ENCODE results near the gene KLHL1.
A peak's percentile ranks its signal among the peaks of the same experiment; 100 is the strongest.

The KLHL1 gene

DNA sequence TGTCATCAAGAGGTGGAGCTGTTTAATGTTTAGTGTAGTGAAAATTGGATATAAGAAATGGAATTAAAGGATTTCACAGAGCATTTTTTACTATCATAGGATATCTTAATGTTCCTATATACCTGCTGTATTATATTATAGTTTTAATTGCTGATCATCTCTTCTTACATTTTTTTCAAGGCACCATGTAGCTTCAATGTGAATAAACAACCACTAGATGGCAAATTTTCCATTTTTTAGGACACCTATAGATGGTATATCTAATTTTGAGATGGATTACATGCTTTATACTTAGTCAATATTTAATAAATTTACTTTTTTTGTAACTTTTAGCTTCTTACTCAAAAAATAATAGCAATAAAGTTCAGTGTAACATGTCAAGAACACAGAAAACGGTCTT is 9.6 kb downstream of the KLHL1 start:
- Histone ChIP-seq H3K9me3 (ENCODE audit: insufficient read depth, low read depth, low read length) (no peaks in the 10 kb centered on the region), H3K18ac (ENCODE audit: low read length) (no peak overlapping the region), H3K4me3 (ENCODE audit: low read depth, low read length) (no peak overlapping the region), H3K4me1 (ENCODE audit: control insufficient read depth in 1 of 2, insufficient read depth in 2 of 2, low read length in 2 of 2) (no peaks in the 10 kb centered on the region), H4K8ac (ENCODE audit: low read depth, low read length) (no peak overlapping the region), H3K79me1 (ENCODE audit: low read length) (no peaks in the 10 kb centered on the region), H3K4ac (ENCODE audit: low read depth, low read length) (no peak overlapping the region), H3K36me3 (ENCODE audit: control insufficient read depth in 1 of 2, insufficient read depth in 2 of 2, low read length in 2 of 2) (no peaks in the 10 kb centered on the region), H3K23ac (ENCODE audit: low read length) (no peak overlapping the region), H2BK5ac (ENCODE audit: low read depth, low read length, poor library complexity) (no peak overlapping the region), H3K79me2 (ENCODE audit: control insufficient read depth, insufficient read depth, low read length, poor library complexity) (no peaks in the 10 kb centered on the region), H2BK12ac (ENCODE audit: low read length) (no peak overlapping the region), H3K4me2 (ENCODE audit: low read length) (no peak overlapping the region), H2AK5ac (ENCODE audit: low read length) (no peak overlapping the region), H2BK120ac (ENCODE audit: insufficient read depth, low read length, poor library complexity) (no peak overlapping the region), H3K9ac (ENCODE audit: low read length) (no peak overlapping the region), H2AFZ (ENCODE audit: insufficient read depth, low read length, poor library complexity) (no peak overlapping the region), H4K12ac (ENCODE audit: low read depth, low read length) (no peak overlapping the region), H3K27ac (ENCODE audit: low read depth, low read length) (no peak overlapping the region), H3K14ac (ENCODE audit: low read length) (no peak overlapping the region), H4K91ac (ENCODE audit: low read depth, low read length) (no peak overlapping the region), H3K27me3 (ENCODE audit: insufficient read depth, low read length) (no peaks in the 10 kb centered on the region)
- no CpG with 5 or more reads among the region's 1 CpG for WGBS (ENCODE audit: extremely low coverage, insufficient coverage, insufficient read length)
- peak in 1 of 2 donors; percentile 12 for DNase-seq

- Histone ChIP-seq H3K14ac (ENCODE audit: low read length) (no peak overlapping the region), H3K4me1 (ENCODE audit: control insufficient read depth in 1 of 2, insufficient read depth in 2 of 2, low read length in 2 of 2) (no peaks in the 10 kb centered on the region), H2AFZ (ENCODE audit: insufficient read depth, low read length, poor library complexity) (no peak overlapping the region), H3K18ac (ENCODE audit: low read length) (no peak overlapping the region), H2AK5ac (ENCODE audit: low read length) (no peak overlapping the region), H4K8ac (ENCODE audit: low read depth, low read length) (no peak overlapping the region), H3K23ac (ENCODE audit: low read length) (no peak overlapping the region), H3K9me3 (ENCODE audit: insufficient read depth, low read depth, low read length) (no peaks in the 10 kb centered on the region), H3K4me2 (ENCODE audit: low read length) (no peak overlapping the region), H3K9ac (ENCODE audit: low read length) (no peak overlapping the region), H3K27me3 (ENCODE audit: insufficient read depth, low read length) (no peaks in the 10 kb centered on the region), H4K91ac (ENCODE audit: low read depth, low read length) (no peak overlapping the region), H3K27ac (ENCODE audit: low read depth, low read length) (no peak overlapping the region), H2BK120ac (ENCODE audit: insufficient read depth, low read length, poor library complexity) (no peak overlapping the region), H3K79me2 (ENCODE audit: control insufficient read depth, insufficient read depth, low read length, poor library complexity) (no peaks in the 10 kb centered on the region), H3K36me3 (ENCODE audit: control insufficient read depth in 1 of 2, insufficient read depth in 2 of 2, low read length in 2 of 2) (no peaks in the 10 kb centered on the region), H3K79me1 (ENCODE audit: low read length) (no peaks in the 10 kb centered on the region), H4K12ac (ENCODE audit: low read depth, low read length) (no peak overlapping the region), H3K4ac (ENCODE audit: low read depth, low read length) (no peak overlapping the region), H2BK5ac (ENCODE audit: low read depth, low read length, poor library complexity) (no peak overlapping the region), H2BK12ac (ENCODE audit: low read length) (no peak overlapping the region), H3K4me3 (ENCODE audit: low read depth, low read length) (no peak overlapping the region)
- no CpG with 5 or more reads among the region's 2 CpGs for WGBS (ENCODE audit: extremely low coverage, insufficient coverage, insufficient read length)
- no peak for DNase-seq
These were observed 18.1 kb downstream of the KLHL1 start for GRCh38 chr13:70090036-70090723.

GRCh38 chr13:70088926-70089325 is 19.3 kb downstream of the KLHL1 start:
- Histone ChIP-seq H3K4me2 (ENCODE audit: low read length) (no peak overlapping the region), H3K4me1 (ENCODE audit: control insufficient read depth in 1 of 2, insufficient read depth in 2 of 2, low read length in 2 of 2) (no peaks in the 10 kb centered on the region), H2BK120ac (ENCODE audit: insufficient read depth, low read length, poor library complexity) (no peak overlapping the region), H2BK5ac (ENCODE audit: low read depth, low read length, poor library complexity) (no peak overlapping the region), H4K8ac (ENCODE audit: low read depth, low read length) (no peak overlapping the region), H3K4ac (ENCODE audit: low read depth, low read length) (no peak overlapping the region), H3K36me3 (ENCODE audit: control insufficient read depth in 1 of 2, insufficient read depth in 2 of 2, low read length in 2 of 2) (no peaks in the 10 kb centered on the region), H3K9me3 (ENCODE audit: insufficient read depth, low read depth, low read length) (no peaks in the 10 kb centered on the region), H3K79me2 (ENCODE audit: control insufficient read depth, insufficient read depth, low read length, poor library complexity) (no peaks in the 10 kb centered on the region), H3K23ac (ENCODE audit: low read length) (no peak overlapping the region), H3K14ac (ENCODE audit: low read length) (no peak overlapping the region), H2BK12ac (ENCODE audit: low read length) (no peak overlapping the region), H3K9ac (ENCODE audit: low read length) (no peak overlapping the region), H3K79me1 (ENCODE audit: low read length) (no peaks in the 10 kb centered on the region), H2AK5ac (ENCODE audit: low read length) (no peak overlapping the region), H2AFZ (ENCODE audit: insufficient read depth, low read length, poor library complexity) (no peak overlapping the region), H4K91ac (ENCODE audit: low read depth, low read length) (no peak overlapping the region), H3K27me3 (ENCODE audit: insufficient read depth, low read length) (no peaks in the 10 kb centered on the region), H3K4me3 (ENCODE audit: low read depth, low read length) (no peak overlapping the region), H3K27ac (ENCODE audit: low read depth, low read length) (no peak overlapping the region), H4K12ac (ENCODE audit: low read depth, low read length) (no peak overlapping the region), H3K18ac (ENCODE audit: low read length) (no peak overlapping the region)
- WGBS (ENCODE audit: extremely low coverage, insufficient coverage, insufficient read length) = no CpG with 5 or more reads among the region's 2 CpGs
- peak; percentile 11 to 56 for DNase-seq

DNA sequence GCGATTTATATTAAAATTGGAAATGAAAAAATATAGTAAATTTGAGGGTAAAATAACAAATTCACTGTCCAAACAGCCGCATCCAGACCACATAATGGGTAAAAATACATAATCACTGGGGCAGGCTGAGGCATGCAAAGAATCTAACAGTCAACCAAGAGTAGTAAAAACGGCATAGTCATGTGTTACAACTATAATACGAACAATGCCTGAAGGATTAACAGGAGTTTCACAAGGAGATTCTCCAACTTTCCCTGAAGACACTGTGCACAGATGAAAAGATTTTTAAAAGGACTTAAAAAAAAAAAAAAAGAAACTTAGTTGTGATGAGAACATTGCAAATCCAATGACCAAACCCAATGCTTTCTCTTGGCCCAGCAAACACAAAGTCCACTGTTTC is 21.0 kb downstream of the KLHL1 start:
- no peaks in the 10 kb centered on the region for H3K79me1 ChIP-seq (ENCODE audit: low read length)
- no peaks in the 10 kb centered on the region for H3K4me1 ChIP-seq (ENCODE audit: control insufficient read depth in 1 of 2, insufficient read depth in 2 of 2, low read length in 2 of 2)
- no peak overlapping the region for H4K91ac ChIP-seq (ENCODE audit: low read depth, low read length)
- H2BK120ac ChIP-seq (ENCODE audit: insufficient read depth, low read length, poor library complexity) = no peak overlapping the region
- no peak overlapping the region for H3K9ac ChIP-seq (ENCODE audit: low read length)
- H3K27me3 ChIP-seq (ENCODE audit: insufficient read depth, low read length) = no peaks in the 10 kb centered on the region
- H3K79me2 ChIP-seq (ENCODE audit: control insufficient read depth, insufficient read depth, low read length, poor library complexity) = no peaks in the 10 kb centered on the region
- no peak overlapping the region for H3K14ac ChIP-seq (ENCODE audit: low read length)
- no peaks in the 10 kb centered on the region for H3K36me3 ChIP-seq (ENCODE audit: control insufficient read depth in 1 of 2, insufficient read depth in 2 of 2, low read length in 2 of 2)
- no peak overlapping the region for H2BK5ac ChIP-seq (ENCODE audit: low read depth, low read length, poor library complexity)
- no peak overlapping the region for H2BK12ac ChIP-seq (ENCODE audit: low read length)
- H3K27ac ChIP-seq (ENCODE audit: low read depth, low read length) = no peak overlapping the region
- no peak overlapping the region for H2AK5ac ChIP-seq (ENCODE audit: low read length)
- H4K12ac ChIP-seq (ENCODE audit: low read depth, low read length) = no peak overlapping the region
- no CpG with 5 or more reads among the region's 4 CpGs for WGBS (ENCODE audit: extremely low coverage, insufficient coverage, insufficient read length)
- H3K23ac ChIP-seq (ENCODE audit: low read length) = no peak overlapping the region
- no peak overlapping the region for H2AFZ ChIP-seq (ENCODE audit: insufficient read depth, low read length, poor library complexity)
- H3K4ac ChIP-seq (ENCODE audit: low read depth, low read length) = no peak overlapping the region
- H4K8ac ChIP-seq (ENCODE audit: low read depth, low read length) = no peak overlapping the region
- no peaks in the 10 kb centered on the region for H3K9me3 ChIP-seq (ENCODE audit: insufficient read depth, low read depth, low read length)
- no peak for DNase-seq
- H3K4me2 ChIP-seq (ENCODE audit: low read length) = no peak overlapping the region
- no peak overlapping the region for H3K4me3 ChIP-seq (ENCODE audit: low read depth, low read length)
- no peak overlapping the region for H3K18ac ChIP-seq (ENCODE audit: low read length)

Measured in trophoblast cell (in vitro differentiated cells and primary cell).